Loucy (cell line): ENCODE data around the gene FPGS.
A peak's percentile ranks its signal among the peaks of the same experiment; 100 is the strongest.

ENCODE experiments used
- EZH2phosphoT487 ChIP-seq: fragments of 200-600 bp; IDR thresholded peaks from 2 replicates; pipeline ENCODE4 v1.6.1; 2018; ENCODE audit warnings: antibody characterized with exemption, mild to moderate bottlenecking, moderate library complexity, borderline replicate concordance
- TF ChIP-seq, protein P1 (sequence below): fragments of 200-600 bp; sonication (generic); conservative IDR thresholded peaks from 2 replicates; pipeline ENCODE4 v1.5.1; 2014; ENCODE audit warnings: mild to moderate bottlenecking, antibody characterized with exemption, low read length

GRCh38 chr9:127763918-127764384, 38.7 kb upstream of the FPGS start:
- TF ChIP-seq, protein P1, sequence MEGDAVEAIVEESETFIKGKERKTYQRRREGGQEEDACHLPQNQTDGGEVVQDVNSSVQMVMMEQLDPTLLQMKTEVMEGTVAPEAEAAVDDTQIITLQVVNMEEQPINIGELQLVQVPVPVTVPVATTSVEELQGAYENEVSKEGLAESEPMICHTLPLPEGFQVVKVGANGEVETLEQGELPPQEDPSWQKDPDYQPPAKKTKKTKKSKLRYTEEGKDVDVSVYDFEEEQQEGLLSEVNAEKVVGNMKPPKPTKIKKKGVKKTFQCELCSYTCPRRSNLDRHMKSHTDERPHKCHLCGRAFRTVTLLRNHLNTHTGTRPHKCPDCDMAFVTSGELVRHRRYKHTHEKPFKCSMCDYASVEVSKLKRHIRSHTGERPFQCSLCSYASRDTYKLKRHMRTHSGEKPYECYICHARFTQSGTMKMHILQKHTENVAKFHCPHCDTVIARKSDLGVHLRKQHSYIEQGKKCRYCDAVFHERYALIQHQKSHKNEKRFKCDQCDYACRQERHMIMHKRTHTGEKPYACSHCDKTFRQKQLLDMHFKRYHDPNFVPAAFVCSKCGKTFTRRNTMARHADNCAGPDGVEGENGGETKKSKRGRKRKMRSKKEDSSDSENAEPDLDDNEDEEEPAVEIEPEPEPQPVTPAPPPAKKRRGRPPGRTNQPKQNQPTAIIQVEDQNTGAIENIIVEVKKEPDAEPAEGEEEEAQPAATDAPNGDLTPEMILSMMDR = peak; percentile 69
- no peak for TF ChIP-seq EZH2phosphoT487
